ENCODE results near the gene SSUH2. TPM values are rescaled to one million over a fixed set of nuclear protein-coding genes. Genes with fewer than 3 reads are reported as not detected.

SSUH2 gene
- total and polyA plus RNA-seq, 4 donors, result 0.15 to 15.7 (median 0.63) TPM

- DNase-seq (no peak), ATAC-seq (ENCODE audit: low FRiP score) (no peak)
- H3K27me3 ChIP-seq (ENCODE audit: control insufficient read depth in 1 of 2, insufficient read depth in 2 of 2, low read length in 1 of 2), result no peaks in the 10 kb centered on the region
- intact Hi-C loops (cut with DNase I), result loop anchor here (5.0 to 10.0 kb wide), 2 partner anchors 182 to 300 kb away; no protein-coding TSS in a partner anchor
- no peaks in the 10 kb centered on the region for H3K9me3 ChIP-seq (ENCODE audit: control insufficient read depth, low read length)
- WGBS, 2 donors, result 97 to 99% methylated on average over 7 of the region's 7 CpGs
- H3K27ac ChIP-seq (ENCODE audit: low read depth in 1 of 2, low read length in 2 of 2), result no peak overlapping the region
- no peaks in the 10 kb centered on the region for H3K36me3 ChIP-seq (ENCODE audit: control insufficient read depth in 1 of 2, insufficient read depth in 2 of 2, low read length in 1 of 2)
- H3K4me1 ChIP-seq (ENCODE audit: control insufficient read depth in 1 of 2, insufficient read depth in 2 of 2, low read length in 2 of 2), result no peaks in the 10 kb centered on the region
- H3K4me3 ChIP-seq (ENCODE audit: low read length in 2 of 2), result no peak overlapping the region
Observed at GRCh38 chr3:8624612-8625011, 20.0 kb downstream of the SSUH2 start.

GRCh38 chr3:8623741-8624140 lies 20.9 kb downstream of the SSUH2 start:
- Histone ChIP-seq H3K27me3 (ENCODE audit: control insufficient read depth in 1 of 2, insufficient read depth in 2 of 2, low read length in 1 of 2) (no peaks in the 10 kb centered on the region), H3K4me1 (ENCODE audit: control insufficient read depth in 1 of 2, insufficient read depth in 2 of 2, low read length in 2 of 2) (no peaks in the 10 kb centered on the region), H3K36me3 (ENCODE audit: control insufficient read depth in 1 of 2, insufficient read depth in 2 of 2, low read length in 1 of 2) (no peaks in the 10 kb centered on the region), H3K27ac (ENCODE audit: low read depth in 1 of 2, low read length in 2 of 2) (no peak overlapping the region), H3K4me3 (ENCODE audit: low read length in 2 of 2) (no peak overlapping the region), H3K9me3 (ENCODE audit: control insufficient read depth, low read length) (no peaks in the 10 kb centered on the region)
- ATAC-seq (ENCODE audit: low FRiP score), result no peak
- 92 to 95% methylated on average over 14 of the region's 14 CpGs for WGBS, 2 donors
- DNase-seq, result no peak
- intact Hi-C loops (cut with DNase I), result loop anchor here (1.0 to 10.0 kb wide), 3 partner anchors 181 to 299 kb away; no protein-coding TSS in a partner anchor

GRCh38 chr3:8622873-8623691 lies 21.5 kb downstream of the SSUH2 start:
- intact Hi-C loops (cut with DNase I), result loop anchor here (1.0 to 10.0 kb wide), 3 partner anchors 181 to 298 kb away; no protein-coding TSS in a partner anchor
- DNase-seq, result peak; percentile 73 to 89
- Histone ChIP-seq H3K27ac (ENCODE audit: low read depth in 1 of 2, low read length in 2 of 2) (no peak overlapping the region), H3K9me3 (ENCODE audit: control insufficient read depth, low read length) (no peaks in the 10 kb centered on the region), H3K4me1 (ENCODE audit: control insufficient read depth in 1 of 2, insufficient read depth in 2 of 2, low read length in 2 of 2) (no peaks in the 10 kb centered on the region), H3K36me3 (ENCODE audit: control insufficient read depth in 1 of 2, insufficient read depth in 2 of 2, low read length in 1 of 2) (no peaks in the 10 kb centered on the region), H3K4me3 (ENCODE audit: low read length in 2 of 2) (no peak overlapping the region), H3K27me3 (ENCODE audit: control insufficient read depth in 1 of 2, insufficient read depth in 2 of 2, low read length in 1 of 2) (no peaks in the 10 kb centered on the region)
- WGBS, 2 donors, result 47 to 53% methylated on average over 24 of the region's 24 CpGs
- peak; percentile 87 for ATAC-seq (ENCODE audit: low FRiP score)

- no peaks in the 10 kb centered on the region for H3K9me3 ChIP-seq (ENCODE audit: control insufficient read depth, low read length)
- no peak overlapping the region for H3K27ac ChIP-seq (ENCODE audit: low read depth in 1 of 2, low read length in 2 of 2)
- intact Hi-C loops (cut with DNase I), result loop anchor here (5.0 to 10.0 kb wide), 2 partner anchors 180 to 297 kb away; no protein-coding TSS in a partner anchor
- H3K4me1 ChIP-seq (ENCODE audit: control insufficient read depth in 1 of 2, insufficient read depth in 2 of 2, low read length in 2 of 2), result no peaks in the 10 kb centered on the region
- H3K4me3 ChIP-seq (ENCODE audit: low read length in 2 of 2), result no peak overlapping the region
- ATAC-seq (ENCODE audit: low FRiP score) (no peak), DNase-seq (no peak)
- H3K36me3 ChIP-seq (ENCODE audit: control insufficient read depth in 1 of 2, insufficient read depth in 2 of 2, low read length in 1 of 2), result no peaks in the 10 kb centered on the region
- no peaks in the 10 kb centered on the region for H3K27me3 ChIP-seq (ENCODE audit: control insufficient read depth in 1 of 2, insufficient read depth in 2 of 2, low read length in 1 of 2)
- WGBS, 2 donors, result 51 to 57% methylated on average over 4 of the region's 4 CpGs
Observed at GRCh38 chr3:8621872-8622271, 22.7 kb downstream of the SSUH2 start.

- DNase-seq (no peak), ATAC-seq (ENCODE audit: low FRiP score) (no peak)
- WGBS, 2 donors, result 61 to 65% methylated on average over 3 of the region's 3 CpGs
- H3K4me3 ChIP-seq (ENCODE audit: low read length in 2 of 2), result no peak overlapping the region
- H3K36me3 ChIP-seq (ENCODE audit: control insufficient read depth in 1 of 2, insufficient read depth in 2 of 2, low read length in 1 of 2), result no peaks in the 10 kb centered on the region
- no peaks in the 10 kb centered on the region for H3K4me1 ChIP-seq (ENCODE audit: control insufficient read depth in 1 of 2, insufficient read depth in 2 of 2, low read length in 2 of 2)
- intact Hi-C loops (cut with DNase I), result loop anchor here (5.0 to 10.0 kb wide), 2 partner anchors 179 to 296 kb away; no protein-coding TSS in a partner anchor
- H3K27me3 ChIP-seq (ENCODE audit: control insufficient read depth in 1 of 2, insufficient read depth in 2 of 2, low read length in 1 of 2), result no peaks in the 10 kb centered on the region
- H3K27ac ChIP-seq (ENCODE audit: low read depth in 1 of 2, low read length in 2 of 2), result no peak overlapping the region
- H3K9me3 ChIP-seq (ENCODE audit: control insufficient read depth, low read length), result no peaks in the 10 kb centered on the region
Observed at GRCh38 chr3:8621141-8621540, 23.5 kb downstream of the SSUH2 start.

GRCh38 chr3:8619548-8619947 lies 25.1 kb downstream of the SSUH2 start:
- no peak for ATAC-seq (ENCODE audit: low FRiP score)
- 69 to 81% methylated on average over 7 of the region's 7 CpGs for WGBS, 2 donors

GRCh38 chr3:8618950-8619349 lies 25.6 kb downstream of the SSUH2 start:
- H3K4me3 ChIP-seq (ENCODE audit: low read length in 2 of 2), result no peak overlapping the region
- DNase-seq (no peak), ATAC-seq (ENCODE audit: low FRiP score) (no peak)
- no peaks in the 10 kb centered on the region for H3K36me3 ChIP-seq (ENCODE audit: control insufficient read depth in 1 of 2, insufficient read depth in 2 of 2, low read length in 1 of 2)
- 97 to 100% methylated on average over 4 of the region's 4 CpGs for WGBS, 2 donors
- intact Hi-C loops (cut with DNase I), result no loop called here
- no peak overlapping the region for H3K27ac ChIP-seq (ENCODE audit: low read depth in 1 of 2, low read length in 2 of 2)
- H3K9me3 ChIP-seq (ENCODE audit: control insufficient read depth, low read length), result no peaks in the 10 kb centered on the region
- H3K27me3 ChIP-seq (ENCODE audit: control insufficient read depth in 1 of 2, insufficient read depth in 2 of 2, low read length in 1 of 2), result no peaks in the 10 kb centered on the region
- no peaks in the 10 kb centered on the region for H3K4me1 ChIP-seq (ENCODE audit: control insufficient read depth in 1 of 2, insufficient read depth in 2 of 2, low read length in 2 of 2)

More at GRCh38 chr3:8619548-8619947, 25.1 kb downstream of the SSUH2 start:
- no peak overlapping the region for H3K27ac ChIP-seq (ENCODE audit: low read depth in 1 of 2, low read length in 2 of 2)
- H3K9me3 ChIP-seq (ENCODE audit: control insufficient read depth, low read length), result no peaks in the 10 kb centered on the region
- no peaks in the 10 kb centered on the region for H3K4me1 ChIP-seq (ENCODE audit: control insufficient read depth in 1 of 2, insufficient read depth in 2 of 2, low read length in 2 of 2)
- H3K27me3 ChIP-seq (ENCODE audit: control insufficient read depth in 1 of 2, insufficient read depth in 2 of 2, low read length in 1 of 2), result no peaks in the 10 kb centered on the region
- no peak overlapping the region for H3K4me3 ChIP-seq (ENCODE audit: low read length in 2 of 2)
- H3K36me3 ChIP-seq (ENCODE audit: control insufficient read depth in 1 of 2, insufficient read depth in 2 of 2, low read length in 1 of 2), result no peaks in the 10 kb centered on the region
- intact Hi-C loops (cut with DNase I), result no loop called here
- DNase-seq, result no peak

- intact Hi-C loops (cut with DNase I), result no loop called here
- H3K4me1 ChIP-seq (ENCODE audit: control insufficient read depth in 1 of 2, insufficient read depth in 2 of 2, low read length in 2 of 2), result no peaks in the 10 kb centered on the region
- WGBS, 2 donors, result 96 to 98% methylated on average over 5 of the region's 5 CpGs
- DNase-seq, result no peak
- no peaks in the 10 kb centered on the region for H3K27me3 ChIP-seq (ENCODE audit: control insufficient read depth in 1 of 2, insufficient read depth in 2 of 2, low read length in 1 of 2)
- H3K27ac ChIP-seq (ENCODE audit: low read depth in 1 of 2, low read length in 2 of 2), result no peak overlapping the region
- H3K4me3 ChIP-seq (ENCODE audit: low read length in 2 of 2), result no peak overlapping the region
- ATAC-seq (ENCODE audit: low FRiP score), result no peak
- H3K9me3 ChIP-seq (ENCODE audit: control insufficient read depth, low read length), result no peaks in the 10 kb centered on the region
- no peaks in the 10 kb centered on the region for H3K36me3 ChIP-seq (ENCODE audit: control insufficient read depth in 1 of 2, insufficient read depth in 2 of 2, low read length in 1 of 2)
Observed at GRCh38 chr3:8617921-8618320, 26.7 kb downstream of the SSUH2 start.

GRCh38 chr3:8610951-8611350 lies 33.6 kb downstream of the SSUH2 start:
- Histone ChIP-seq H3K27me3 (ENCODE audit: control insufficient read depth in 1 of 2, insufficient read depth in 2 of 2, low read length in 1 of 2) (no peaks in the 10 kb centered on the region), H3K4me3 (ENCODE audit: low read length in 2 of 2) (no peak overlapping the region), H3K9me3 (ENCODE audit: control insufficient read depth, low read length) (no peaks in the 10 kb centered on the region), H3K27ac (ENCODE audit: low read depth in 1 of 2, low read length in 2 of 2) (no peak overlapping the region), H3K4me1 (ENCODE audit: control insufficient read depth in 1 of 2, insufficient read depth in 2 of 2, low read length in 2 of 2) (no peaks in the 10 kb centered on the region), H3K36me3 (ENCODE audit: control insufficient read depth in 1 of 2, insufficient read depth in 2 of 2, low read length in 1 of 2) (no peaks in the 10 kb centered on the region)
- DNase-seq (no peak), ATAC-seq (ENCODE audit: low FRiP score) (no peak)
- intact Hi-C loops (cut with DNase I), result no loop called here
- WGBS, 2 donors, result 93 to 96% methylated on average over 8 of the region's 8 CpGs
